GM10266 (cell line): Measurements from ENCODE around the gene PITPNM3.

ENCODE experiments used
- DNase-seq: peaks from one replicate; pipeline ENCODE4 v3.0.0; 2012; ENCODE audit errors: extremely low spot score
- CTCF ChIP-seq: IDR thresholded peaks from 2 replicates; pipeline ENCODE4 v1.5.1; 2012; ENCODE audit warnings: mild to moderate bottlenecking, low read depth; ENCODE audit not compliant: control insufficient read depth, insufficient read depth; ENCODE audit errors: missing control alignments

The PITPNM3 gene

GRCh38 chr17:6444571-6445335 is 111.6 kb downstream of the PITPNM3 start:
- DNase-seq, result no peak
- TF ChIP-seq CTCF, result no peak

GRCh38 chr17:6443692-6444570 is 112.4 kb downstream of the PITPNM3 start, which contains the start of gene PIMREG:
TSS of gene PIMREG (plus strand) at chr17:6444455. CDS start at chr17:6445111, 656 bp downstream.
- DNase-seq, result peak; percentile 95
- TF ChIP-seq CTCF, result no peak

- DNase-seq, result no peak
- no peak for TF ChIP-seq CTCF
These were observed 113.6 kb downstream of the PITPNM3 start for GRCh38 chr17:6442775-6443174.

- TF ChIP-seq CTCF, result no peak
- DNase-seq, result no peak
These were observed 116.4 kb downstream of the PITPNM3 start for GRCh38 chr17:6439951-6440350.

- TF ChIP-seq CTCF, result no peak
- DNase-seq, result no peak
These were observed 118.4 kb downstream of the PITPNM3 start for GRCh38 chr17:6437956-6438355.

- TF ChIP-seq CTCF, result no peak
- no peak for DNase-seq
These were observed 118.9 kb downstream of the PITPNM3 start for GRCh38 chr17:6437466-6437865.

- DNase-seq, result peak; percentile 79
- peak; percentile 92 for TF ChIP-seq CTCF
These were observed 120.4 kb downstream of the PITPNM3 start for GRCh38 chr17:6435968-6436367.
